Stimulated activated CD8-positive, alpha-beta memory T cell treated with anti-CD3 and anti-CD28 coated beads, Interleukin-4, amount 100 ng/mL, for 1 hour (primary cell): Measurements from ENCODE around the gene ARMC5.
"Not testable (repeated sequence)": the region's sequence is repeated elsewhere in the genome, so short reads cannot be mapped to it uniquely, and the experiment has no call there.

Experiments used
- DNase-seq, 2 donors: peaks; one replicate each; pipeline ENCODE4 v3.0.0-alpha.2; 2020; ENCODE audit warnings: low read depth in 2 of 2, low spot score in 1 of 2

The ARMC5 gene

DNA sequence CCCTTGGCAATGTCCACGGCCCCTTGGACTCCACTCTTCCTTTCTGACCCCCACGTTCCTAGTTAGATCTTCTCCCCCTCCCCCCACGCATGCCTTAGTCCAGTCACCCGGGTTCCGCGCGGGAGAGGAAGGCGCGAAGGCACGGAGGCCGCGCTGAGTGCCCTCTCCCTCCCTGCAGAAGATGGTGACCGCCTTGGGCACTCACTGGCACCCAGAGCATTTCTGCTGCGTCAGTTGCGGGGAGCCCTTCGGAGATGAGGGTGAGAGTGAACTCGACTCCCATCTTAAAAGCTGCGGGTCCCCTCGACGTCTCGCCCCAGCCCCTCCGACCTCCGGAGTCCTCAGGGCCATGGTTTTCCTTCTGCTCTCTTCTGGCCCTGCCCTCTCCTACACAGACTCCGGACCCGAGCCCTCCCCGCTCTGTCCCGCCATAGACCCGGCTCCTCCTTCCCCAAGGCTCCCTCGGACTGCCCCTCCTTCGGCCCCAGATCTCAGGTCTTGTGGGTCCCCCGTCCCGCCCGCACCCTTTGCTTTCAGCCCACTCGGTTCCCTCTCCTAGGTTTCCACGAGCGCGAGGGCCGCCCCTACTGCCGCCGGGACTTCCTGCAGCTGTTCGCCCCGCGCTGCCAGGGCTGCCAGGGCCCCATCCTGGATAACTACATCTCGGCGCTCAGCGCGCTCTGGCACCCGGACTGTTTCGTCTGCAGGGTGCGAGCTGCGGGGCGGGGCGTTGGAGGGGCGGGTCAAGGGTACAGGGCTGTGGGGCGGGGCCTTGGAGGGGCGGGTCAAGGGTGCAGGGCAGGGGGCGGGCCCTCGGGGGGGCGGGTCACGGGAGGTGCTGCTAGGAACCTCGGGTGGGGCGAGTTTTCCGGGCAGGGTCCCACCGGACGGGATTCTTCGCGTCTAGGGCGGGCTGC is 17.3 kb downstream of the ARMC5 start:
- DNase-seq: peak; percentile 82 to 84

DNA sequence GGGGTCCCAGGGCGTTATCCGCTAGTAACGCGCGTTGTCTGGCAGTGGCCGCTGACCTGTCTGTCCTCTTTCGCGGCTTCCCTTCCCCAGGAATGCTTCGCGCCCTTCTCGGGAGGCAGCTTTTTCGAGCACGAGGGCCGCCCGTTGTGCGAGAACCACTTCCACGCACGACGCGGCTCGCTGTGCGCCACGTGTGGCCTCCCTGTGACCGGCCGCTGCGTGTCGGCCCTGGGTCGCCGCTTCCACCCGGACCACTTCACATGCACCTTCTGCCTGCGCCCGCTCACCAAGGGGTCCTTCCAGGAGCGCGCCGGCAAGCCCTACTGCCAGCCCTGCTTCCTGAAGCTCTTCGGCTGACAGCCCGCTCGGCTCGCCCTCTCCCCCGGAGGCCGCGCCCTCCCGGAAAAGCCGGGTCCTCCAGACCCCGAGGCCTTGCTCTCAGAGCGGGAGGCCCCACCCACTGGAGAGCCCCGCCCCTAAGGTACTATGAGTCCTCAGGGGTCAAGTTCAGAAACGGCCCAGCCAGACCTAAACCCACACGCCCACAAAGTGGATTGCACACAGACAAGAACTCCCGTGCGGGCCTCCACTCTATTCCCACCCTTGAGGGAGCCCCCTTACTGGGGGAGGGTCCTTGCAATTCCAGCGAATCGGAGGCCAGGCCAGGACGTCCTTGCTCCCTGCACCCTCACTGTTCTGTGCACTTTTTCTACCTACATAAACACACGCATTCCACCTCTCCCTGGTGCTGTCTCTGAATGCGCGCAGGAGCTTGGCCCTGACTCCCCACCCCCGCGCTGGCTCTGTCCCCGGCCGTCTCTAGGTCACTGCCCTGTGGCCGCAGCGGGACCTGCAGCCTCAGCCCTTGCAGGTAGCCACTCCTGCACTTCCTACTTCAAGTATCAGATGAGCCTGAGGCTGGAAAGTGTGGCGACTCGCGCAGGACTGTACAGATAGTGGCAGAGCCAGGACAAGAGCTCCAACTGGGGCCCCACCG is 18.2 kb downstream of the ARMC5 start:
- no peak for DNase-seq

DNA sequence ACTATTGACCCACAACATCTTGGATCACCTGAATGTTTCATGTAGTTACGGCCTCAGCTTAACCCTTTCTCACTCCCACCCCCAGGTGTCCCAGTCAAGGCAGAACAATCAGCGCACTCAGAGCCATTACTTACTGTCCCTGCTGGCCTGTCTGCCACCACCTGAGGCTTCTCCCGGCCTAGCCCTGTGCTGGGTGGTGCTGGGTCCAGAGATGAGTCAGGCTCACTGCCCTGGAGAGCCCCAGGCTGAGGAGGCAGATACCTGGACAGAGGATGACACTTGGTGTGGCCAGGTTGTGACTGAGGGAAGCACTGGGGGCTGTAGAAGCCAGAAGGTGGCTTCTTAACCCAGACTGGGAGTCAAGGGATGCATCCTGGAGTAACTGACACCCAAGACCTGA is 19.7 kb downstream of the ARMC5 start:
- DNase-seq: no peak

DNA sequence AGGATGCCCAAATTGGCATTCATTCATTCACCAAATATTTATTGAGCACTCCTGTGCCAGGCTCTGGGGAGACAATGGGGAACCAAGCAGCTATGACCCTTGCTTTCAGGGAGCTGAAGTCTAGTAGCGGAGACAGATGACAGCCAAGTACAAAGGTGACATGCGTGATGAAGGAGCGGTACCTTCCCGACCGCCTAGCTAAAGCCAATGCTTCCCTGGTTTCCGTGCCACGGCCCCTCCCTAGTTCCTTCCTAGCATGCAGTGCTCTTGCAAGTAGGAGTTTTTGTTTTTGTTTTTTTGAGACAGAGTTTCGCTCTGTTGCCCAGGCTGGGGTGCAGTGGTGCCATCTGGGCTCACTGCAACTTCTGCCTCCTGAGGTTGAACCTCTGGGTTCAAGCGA is 20.4 kb downstream of the ARMC5 start:
- DNase-seq: no peak

DNA sequence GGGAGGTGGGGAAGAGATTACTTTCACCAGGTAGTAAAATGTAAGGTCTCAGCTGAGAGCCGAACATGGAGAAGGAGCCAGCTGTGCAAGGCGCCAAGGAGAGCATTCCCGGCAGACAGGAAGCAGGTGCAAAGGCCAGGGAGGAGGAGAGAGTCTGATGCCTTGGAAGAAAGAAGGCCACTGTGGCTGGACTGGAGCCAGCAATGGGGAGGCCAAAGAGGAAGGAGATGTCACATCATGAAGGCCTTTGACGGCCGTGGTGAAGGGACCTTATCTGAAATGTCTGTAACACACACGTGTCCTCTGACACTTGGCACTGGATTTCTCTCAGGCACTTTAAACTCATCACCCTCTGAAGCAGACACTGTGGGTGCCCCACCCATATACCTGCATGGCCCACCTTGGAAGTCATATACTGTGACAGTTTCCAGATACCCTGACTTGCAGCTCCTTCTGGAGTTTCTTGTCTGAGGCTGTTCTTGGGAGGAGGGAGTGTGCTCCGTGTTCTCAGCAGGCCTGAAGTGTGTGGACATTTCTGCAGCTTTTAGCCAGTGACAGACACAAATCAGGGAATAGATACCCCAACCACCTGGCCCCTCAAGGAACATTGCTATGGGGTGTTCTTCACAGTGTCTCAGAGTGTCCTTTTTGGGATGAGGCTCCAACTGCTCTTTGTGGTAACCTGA is 21.7 kb downstream of the ARMC5 start:
- DNase-seq: no peak

DNA sequence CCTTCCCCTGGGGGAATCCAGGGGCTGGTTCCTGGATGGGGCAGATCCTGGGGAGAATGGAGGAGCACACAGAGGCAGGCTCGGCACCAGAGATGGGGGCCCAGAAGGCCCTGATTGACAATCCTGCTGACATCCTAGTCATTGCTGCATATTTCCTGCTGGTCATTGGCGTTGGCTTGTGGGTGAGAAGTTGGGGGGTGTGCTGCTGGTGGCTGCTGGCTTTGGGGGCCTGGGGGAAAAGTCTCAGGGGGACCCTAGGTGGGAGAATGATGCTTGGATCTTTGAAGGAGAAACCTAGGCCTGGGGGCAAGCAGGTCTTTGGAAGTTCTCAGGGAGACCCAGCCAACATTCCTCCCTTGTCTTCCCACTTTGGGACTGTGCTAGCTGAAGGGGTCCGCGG is 23.8 kb downstream of the ARMC5 start, which contains the start of gene SLC5A2:
SLC5A2 (plus strand) TSS at position 43 of the 400 bp plus-strand sequence; CDS start at position 57, 14 bp downstream.
- no peak for DNase-seq

DNA sequence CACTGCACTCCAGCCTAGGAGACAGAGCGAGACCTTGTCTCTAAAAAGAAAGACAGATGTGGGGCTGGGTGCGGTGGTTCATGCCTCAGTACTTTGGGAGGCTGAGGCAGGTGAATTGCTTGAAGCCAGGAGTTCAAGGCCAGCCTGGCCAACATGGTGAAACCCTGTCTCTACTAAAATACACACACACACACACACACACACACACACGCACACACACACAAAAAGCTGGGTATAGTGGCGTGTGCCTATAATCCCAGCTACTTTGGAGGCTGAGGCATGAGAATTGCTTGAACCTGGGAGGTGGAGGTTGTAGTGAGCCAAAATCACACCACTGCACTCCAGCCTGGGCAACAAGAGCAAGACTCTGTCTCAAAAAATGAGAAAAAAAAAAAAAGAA is 24.7 kb downstream of the ARMC5 start:
- DNase-seq: not testable (repeated sequence)

DNA sequence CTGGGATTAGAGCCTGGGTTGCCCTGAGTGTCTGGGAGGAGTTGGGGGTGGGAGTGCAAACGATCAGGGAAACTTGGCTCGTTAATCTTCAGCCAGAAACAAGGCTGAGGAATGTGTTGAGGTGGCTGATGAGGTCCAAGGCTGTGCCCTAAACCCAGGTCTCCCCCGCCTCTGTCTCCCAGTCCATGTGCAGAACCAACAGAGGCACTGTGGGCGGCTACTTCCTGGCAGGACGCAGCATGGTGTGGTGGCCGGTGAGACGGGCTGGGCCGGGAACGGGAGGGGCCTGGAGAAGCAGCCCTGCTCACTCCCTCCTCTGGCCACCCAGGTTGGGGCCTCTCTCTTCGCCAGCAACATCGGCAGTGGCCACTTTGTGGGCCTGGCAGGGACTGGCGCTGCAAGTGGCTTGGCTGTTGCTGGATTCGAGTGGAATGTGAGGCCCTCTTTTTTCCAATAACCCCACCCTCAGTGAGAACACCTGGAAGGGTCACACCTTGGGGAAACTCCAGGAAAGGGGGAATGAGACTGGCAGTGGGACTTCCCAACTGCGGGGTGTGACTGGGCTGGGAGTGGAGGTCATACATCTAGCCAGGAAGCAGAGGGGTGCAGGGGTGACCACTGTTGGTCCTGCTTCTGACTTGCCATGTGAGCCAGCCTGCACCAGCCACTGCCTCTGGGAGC is 25.3 kb downstream of the ARMC5 start:
- no peak for DNase-seq

DNA sequence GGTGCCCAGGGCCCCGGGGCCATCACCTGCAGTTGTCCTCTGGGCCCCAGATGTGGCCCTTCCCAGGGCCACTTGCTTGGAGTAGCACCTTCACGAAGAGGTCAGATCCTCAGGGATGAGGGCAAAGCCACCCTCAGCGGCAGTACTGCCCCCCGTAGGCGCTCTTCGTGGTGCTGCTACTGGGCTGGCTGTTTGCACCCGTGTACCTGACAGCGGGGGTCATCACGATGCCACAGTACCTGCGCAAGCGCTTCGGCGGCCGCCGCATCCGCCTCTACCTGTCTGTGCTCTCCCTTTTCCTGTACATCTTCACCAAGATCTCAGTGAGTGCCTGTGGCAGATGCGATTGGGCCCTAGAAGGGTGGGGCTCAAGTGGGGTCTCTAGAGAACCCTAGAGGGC is 26.3 kb downstream of the ARMC5 start:
- DNase-seq: no peak

DNA sequence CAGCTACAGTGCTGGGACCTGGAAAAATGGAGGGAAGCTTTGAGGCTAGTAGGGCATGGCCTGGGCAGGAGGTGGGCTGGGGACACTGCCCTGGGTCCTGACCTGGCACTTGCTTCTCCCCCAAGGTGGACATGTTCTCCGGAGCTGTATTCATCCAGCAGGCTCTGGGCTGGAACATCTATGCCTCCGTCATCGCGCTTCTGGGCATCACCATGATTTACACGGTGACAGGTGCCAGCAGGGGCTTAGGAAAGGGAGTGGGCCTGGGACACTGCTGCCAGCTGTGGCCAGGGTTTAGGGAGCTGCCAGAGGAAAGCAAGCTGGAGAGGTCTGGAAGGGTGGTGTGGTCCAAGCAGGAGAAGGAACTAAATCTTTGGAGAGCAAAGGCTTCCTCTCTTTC is 26.7 kb downstream of the ARMC5 start:
- no peak for DNase-seq

DNA sequence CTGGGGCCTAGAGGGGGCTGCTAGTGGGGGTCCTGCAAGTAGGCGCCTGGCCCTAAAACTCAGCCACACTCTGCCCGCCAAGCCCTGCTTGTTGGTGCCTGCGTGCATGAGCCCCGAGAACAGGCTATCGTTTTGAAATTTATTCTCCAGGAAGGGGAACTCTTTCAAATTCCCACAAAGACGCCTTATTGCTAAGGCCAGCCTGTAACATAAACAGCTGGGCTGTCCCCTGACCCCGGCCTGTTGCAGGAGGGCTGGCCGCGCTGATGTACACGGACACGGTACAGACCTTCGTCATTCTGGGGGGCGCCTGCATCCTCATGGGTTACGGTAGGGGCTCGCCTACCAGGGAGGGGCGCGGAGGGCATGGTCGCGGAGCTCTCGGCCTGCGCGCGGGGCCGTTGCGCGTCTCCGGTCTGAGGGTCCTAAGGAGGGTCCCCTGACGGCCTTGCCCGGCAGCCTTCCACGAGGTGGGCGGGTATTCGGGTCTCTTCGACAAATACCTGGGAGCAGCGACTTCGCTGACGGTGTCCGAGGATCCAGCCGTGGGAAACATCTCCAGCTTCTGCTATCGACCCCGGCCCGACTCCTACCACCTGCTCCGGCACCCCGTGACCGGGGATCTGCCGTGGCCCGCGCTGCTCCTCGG is 27.9 kb downstream of the ARMC5 start:
- DNase-seq: no peak

DNA sequence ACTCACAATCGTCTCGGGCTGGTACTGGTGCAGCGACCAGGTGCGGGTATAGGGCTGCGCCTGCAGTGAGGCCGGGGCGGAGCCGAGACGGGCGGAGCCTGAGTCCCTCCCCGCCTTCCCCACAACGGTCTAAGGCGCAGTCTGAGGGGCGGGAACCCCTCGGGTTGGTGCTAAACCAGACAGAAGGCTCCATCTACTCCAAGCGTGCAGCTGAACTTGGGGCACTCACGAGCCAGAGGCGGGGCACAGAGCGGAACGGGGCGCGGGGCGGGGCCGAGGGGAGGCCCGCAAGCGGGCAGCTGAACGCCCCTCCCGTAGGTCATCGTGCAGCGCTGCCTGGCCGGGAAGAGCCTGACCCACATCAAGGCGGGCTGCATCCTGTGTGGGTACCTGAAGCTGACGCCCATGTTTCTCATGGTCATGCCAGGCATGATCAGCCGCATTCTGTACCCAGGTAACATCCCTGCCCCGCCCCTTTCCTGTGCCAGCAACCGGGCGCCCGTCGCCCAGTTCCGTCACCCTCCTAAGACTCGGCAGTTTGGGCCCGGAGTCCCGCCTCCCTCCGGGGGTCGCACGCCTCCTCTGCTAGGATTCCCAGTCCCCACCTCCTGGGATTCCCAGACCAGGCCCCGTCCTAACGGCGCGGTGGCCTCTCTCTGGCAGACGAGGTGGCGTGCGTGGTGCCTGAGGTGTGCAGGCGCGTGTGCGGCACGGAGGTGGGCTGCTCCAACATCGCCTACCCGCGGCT is 28.6 kb downstream of the ARMC5 start:
- peak; percentile 32 to 52 for DNase-seq

DNA sequence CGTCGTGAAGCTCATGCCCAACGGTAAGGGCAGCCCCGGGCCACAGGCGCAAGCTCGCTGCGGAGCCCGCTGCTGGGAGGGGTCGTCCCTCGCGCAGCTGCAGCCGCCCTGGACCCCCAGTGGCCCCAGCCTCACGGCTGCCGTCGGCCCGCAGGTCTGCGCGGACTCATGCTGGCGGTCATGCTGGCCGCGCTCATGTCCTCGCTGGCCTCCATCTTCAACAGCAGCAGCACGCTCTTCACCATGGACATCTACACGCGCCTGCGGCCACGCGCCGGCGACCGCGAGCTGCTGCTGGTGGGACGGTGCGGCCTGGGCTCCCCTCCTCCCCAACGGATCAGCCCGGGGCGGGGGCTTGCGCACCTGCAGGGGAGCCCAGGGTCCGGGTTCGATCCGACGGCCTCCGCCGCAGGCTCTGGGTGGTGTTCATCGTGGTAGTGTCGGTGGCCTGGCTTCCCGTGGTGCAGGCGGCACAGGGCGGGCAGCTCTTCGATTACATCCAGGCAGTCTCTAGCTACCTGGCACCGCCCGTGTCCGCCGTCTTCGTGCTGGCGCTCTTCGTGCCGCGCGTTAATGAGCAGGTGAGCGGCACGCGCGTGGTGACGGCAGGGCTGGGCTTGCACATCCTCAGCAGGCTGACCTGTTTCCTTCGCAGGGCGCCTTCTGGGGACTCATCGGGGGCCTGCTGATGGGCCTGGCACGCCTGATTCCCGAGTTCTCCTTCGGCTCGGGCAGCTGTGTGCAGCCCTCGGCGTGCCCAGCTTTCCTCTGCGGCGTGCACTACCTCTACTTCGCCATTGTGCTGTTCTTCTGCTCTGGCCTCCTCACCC is 29.4 kb downstream of the ARMC5 start:
- no peak for DNase-seq

DNA sequence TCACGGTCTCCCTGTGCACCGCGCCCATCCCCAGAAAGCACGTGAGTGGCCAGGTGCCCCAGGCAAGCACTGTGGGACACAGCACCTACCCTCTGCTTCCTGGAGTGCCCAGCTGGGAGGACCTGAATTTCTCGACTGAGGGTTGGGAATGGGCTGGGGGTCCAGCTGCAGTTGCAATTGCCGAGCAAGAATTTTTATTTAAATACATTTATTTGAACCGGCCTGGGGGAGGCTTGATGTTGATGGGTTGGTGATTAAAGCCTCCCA is 29.9 kb downstream of the ARMC5 start:
- DNase-seq: no peak

DNA sequence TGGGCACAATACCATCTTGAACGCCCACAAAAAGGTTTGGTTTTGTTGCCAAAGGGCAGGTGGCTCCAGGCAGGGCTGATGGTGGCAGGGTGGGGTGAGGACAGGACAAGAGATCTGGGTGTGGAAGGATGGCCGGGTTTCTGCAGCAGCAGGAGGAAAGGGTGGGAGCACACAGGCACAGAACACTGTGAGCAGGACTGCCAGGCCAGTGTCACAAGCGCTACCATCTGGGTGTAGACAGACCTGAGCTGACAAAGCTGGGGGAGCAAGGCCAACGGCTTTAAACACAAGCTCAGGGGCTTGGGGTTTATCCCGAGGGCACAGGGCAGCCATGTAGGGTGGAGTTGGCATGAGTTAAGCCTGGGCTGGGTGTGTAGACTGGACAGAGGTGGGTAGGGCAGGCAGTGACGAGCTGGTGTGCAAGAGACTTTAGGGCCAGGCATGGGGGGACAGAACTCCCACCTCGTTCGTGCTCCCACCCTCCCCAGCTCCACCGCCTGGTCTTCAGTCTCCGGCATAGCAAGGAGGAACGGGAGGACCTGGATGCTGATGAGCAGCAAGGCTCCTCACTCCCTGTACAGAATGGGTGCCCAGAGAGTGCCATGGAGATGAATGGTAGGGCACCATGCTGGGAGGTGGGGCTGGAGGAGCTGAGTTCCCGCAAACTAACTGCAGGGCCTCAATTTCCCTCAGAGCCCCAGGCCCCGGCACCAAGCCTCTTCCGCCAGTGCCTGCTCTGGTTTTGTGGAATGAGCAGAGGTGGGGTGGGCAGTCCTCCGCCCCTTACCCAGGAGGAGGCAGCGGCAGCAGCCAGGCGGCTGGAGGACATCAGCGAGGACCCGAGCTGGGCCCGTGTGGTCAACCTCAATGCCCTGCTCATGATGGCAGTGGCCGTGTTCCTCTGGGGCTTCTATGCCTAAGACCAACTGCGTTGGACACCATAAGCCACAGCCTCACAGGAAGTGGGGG is 30.6 kb downstream of the ARMC5 start:
- DNase-seq: no peak

DNA sequence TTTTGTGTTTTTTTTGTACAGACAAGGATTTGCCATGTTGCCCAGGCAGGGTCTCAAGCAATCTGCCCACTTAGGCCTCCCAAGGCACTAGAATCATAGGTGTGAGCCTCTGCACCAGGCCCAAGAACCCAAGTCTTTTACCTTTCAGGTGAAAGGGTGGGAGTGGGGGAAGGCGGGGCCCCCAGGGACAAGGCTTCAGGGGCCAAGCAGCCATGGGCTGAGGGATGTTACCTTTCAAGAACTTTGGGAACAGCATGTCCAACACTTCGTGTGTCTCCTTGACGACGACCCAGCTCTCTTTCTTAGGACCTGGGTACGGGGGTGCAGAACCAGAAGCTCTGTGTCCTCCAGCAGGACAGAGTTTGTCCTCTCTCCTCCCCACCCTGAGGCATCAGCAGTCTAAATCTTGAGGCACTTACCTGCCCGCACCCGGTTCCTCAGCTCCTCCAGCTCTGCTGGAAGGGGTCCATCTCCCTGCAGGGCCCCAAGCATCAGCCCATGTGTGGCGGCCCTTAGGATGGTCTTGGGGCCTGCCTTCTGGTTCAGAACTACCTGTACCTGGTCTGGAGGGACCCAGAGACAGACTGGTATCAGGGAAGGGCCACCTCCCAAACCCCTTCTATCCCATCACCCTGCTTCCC is 32.6 kb downstream of the ARMC5 start:
- DNase-seq: no peak

DNA sequence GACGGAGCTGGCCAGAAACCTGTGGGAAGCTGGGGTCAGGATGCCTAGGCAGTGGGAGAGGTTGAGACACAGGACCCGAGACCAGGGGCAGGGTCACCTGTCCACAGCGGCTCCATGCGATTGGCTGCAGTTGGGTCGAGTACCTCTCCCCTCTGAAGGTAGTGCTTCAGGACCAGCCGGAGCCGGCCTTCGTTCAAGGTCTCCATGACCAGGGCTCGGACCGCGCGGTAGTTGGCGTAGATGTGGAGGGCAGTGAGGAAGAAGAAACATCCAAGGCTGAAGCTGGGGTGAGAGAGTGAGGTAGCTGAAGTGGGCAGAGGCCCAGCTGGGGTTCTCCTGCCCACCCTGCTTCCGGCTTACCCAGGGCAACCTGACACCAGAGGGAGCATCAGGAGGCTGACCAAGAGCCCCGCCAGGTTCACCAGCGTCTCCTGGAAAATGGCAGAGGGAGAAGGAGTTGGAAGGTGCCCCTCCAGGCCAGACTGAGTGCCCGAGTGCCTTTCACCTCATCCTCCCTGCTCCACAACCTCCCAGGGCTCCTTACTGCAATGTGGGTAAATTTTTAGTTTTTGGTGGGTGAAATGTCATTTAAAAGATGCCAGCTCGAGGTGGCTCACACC is 34.3 kb downstream of the ARMC5 start:
- no peak for DNase-seq
